Ishikawa (cell line): Measurements from ENCODE around the gene PAM16.

Experiments used
- EGR1 ChIP-seq: IDR thresholded peaks from 2 replicates; pipeline ENCODE4 v1.6.1; 2012
- TAF1 ChIP-seq: IDR thresholded peaks from 2 replicates; pipeline ENCODE4 v1.6.1; 2012; ENCODE audit warnings: low read depth, mild to moderate bottlenecking
- TEAD4 ChIP-seq: IDR thresholded peaks from 2 replicates; pipeline ENCODE4 v1.6.1; 2012
- TF ChIP-seq, protein P1 (sequence below): IDR thresholded peaks from 2 replicates; pipeline ENCODE4 v1.6.1; 2012; ENCODE audit warnings: low read depth, mild to moderate bottlenecking
- TF ChIP-seq, protein P2 (sequence below): IDR thresholded peaks from 2 replicates; pipeline ENCODE4 v1.6.1; 2012

DNA sequence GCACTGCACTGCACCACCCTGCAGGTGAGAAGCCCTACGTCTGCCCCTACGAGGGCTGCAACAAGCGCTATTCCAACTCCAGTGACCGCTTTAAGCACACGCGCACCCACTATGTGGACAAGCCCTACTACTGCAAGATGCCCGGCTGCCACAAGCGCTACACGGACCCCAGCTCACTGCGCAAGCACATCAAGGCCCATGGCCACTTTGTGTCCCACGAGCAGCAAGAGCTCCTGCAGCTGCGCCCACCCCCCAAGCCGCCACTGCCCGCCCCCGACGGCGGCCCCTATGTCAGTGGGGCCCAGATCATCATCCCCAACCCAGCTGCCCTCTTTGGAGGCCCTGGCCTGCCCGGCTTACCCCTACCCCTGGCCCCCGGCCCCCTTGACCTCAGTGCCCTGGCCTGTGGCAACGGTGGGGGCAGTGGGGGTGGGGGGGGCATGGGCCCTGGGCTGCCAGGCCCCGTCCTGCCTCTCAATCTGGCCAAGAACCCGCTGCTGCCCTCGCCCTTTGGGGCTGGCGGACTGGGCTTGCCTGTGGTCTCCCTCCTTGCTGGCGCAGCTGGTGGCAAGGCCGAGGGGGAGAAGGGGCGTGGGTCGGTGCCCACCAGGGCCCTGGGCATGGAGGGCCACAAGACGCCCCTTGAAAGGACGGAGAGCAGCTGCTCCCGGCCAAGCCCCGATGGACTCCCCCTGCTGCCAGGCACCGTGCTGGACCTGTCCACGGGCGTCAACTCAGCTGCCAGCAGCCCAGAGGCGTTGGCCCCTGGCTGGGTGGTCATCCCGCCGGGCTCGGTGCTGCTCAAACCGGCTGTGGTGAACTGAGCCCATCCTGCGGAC, 14.2 kb downstream of the PAM16 start:
- TF ChIP-seq, protein P1, sequence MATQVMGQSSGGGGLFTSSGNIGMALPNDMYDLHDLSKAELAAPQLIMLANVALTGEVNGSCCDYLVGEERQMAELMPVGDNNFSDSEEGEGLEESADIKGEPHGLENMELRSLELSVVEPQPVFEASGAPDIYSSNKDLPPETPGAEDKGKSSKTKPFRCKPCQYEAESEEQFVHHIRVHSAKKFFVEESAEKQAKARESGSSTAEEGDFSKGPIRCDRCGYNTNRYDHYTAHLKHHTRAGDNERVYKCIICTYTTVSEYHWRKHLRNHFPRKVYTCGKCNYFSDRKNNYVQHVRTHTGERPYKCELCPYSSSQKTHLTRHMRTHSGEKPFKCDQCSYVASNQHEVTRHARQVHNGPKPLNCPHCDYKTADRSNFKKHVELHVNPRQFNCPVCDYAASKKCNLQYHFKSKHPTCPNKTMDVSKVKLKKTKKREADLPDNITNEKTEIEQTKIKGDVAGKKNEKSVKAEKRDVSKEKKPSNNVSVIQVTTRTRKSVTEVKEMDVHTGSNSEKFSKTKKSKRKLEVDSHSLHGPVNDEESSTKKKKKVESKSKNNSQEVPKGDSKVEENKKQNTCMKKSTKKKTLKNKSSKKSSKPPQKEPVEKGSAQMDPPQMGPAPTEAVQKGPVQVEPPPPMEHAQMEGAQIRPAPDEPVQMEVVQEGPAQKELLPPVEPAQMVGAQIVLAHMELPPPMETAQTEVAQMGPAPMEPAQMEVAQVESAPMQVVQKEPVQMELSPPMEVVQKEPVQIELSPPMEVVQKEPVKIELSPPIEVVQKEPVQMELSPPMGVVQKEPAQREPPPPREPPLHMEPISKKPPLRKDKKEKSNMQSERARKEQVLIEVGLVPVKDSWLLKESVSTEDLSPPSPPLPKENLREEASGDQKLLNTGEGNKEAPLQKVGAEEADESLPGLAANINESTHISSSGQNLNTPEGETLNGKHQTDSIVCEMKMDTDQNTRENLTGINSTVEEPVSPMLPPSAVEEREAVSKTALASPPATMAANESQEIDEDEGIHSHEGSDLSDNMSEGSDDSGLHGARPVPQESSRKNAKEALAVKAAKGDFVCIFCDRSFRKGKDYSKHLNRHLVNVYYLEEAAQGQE, result no peak
- TF ChIP-seq, protein P2, sequence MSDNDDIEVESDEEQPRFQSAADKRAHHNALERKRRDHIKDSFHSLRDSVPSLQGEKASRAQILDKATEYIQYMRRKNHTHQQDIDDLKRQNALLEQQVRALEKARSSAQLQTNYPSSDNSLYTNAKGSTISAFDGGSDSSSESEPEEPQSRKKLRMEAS, result no peak
- TF ChIP-seq TEAD4, result no peak
- no peak for TF ChIP-seq EGR1
- TF ChIP-seq TAF1, result no peak
